HAP-1 (cell line): ENCODE measurements around the gene RXRA.

Experiments
- DNase-seq, 2 experiments: peaks; one replicate each; pipeline ENCODE4 v3.0.0-alpha.2; 2016 to 2020; ENCODE audit warnings: low spot score in 2 of 2
- H3K27me3 ChIP-seq: fragments of 250-450 bp; sonication (Bioruptor Pico); 2 replicates; pipeline ENCODE4 v1.5.1; 2020; ENCODE audit warnings: low read depth, mild to moderate bottlenecking, moderate library complexity
- H3K36me3 ChIP-seq: fragments of 250-450 bp; sonication (Bioruptor Pico); replicated peaks from 2 replicates; pipeline ENCODE4 v1.5.1; 2020; ENCODE audit warnings: mild to moderate bottlenecking
- H3K4me1 ChIP-seq: fragments of 250-450 bp; sonication (Bioruptor Pico); 2 replicates; pipeline ENCODE4 v1.5.1; 2020; ENCODE audit warnings: mild to moderate bottlenecking
- H3K4me3 ChIP-seq: fragments of 250-450 bp; sonication (Bioruptor Pico); 2 replicates; pipeline ENCODE4 v1.5.1; 2020; ENCODE audit warnings: mild to moderate bottlenecking, moderate library complexity
- H3K9me3 ChIP-seq: fragments of 250-450 bp; sonication (Bioruptor Pico); 2 replicates; pipeline ENCODE4 v1.5.1; 2020; ENCODE audit warnings: mild to moderate bottlenecking, moderate library complexity
- in situ Hi-C: fragments of 300-500 bp; cut with MboI; formaldehyde crosslinking; loops from 3 replicates; pipeline ENCODE4 v1.14.3; 2020; ENCODE audit warnings: low sequenced_read_pairs, inconsistent platforms, mixed read lengths

The RXRA gene

DNA sequence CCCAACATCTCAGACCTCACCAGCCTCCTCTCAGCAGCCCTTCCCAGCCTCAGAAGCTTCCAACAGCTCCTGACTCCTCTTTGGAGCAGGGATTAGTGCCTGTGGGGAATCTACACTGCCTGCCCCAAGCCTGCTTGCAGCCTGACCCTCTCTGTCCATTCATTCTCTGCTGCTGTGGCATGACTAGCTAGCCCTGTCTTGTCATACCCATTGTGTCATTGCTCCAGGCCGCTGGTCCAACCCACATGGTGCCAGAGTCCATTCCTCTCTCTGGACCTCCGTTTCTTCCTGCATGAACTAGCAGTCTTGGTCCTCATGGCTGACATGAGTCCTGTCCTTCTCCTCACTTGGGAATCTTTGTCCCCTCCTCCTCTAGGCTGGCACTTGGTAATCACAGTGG is 12.8 kb upstream of the RXRA start:
- no peaks in the 10 kb centered on the region for H3K4me1 ChIP-seq
- no peak for DNase-seq
- in situ Hi-C loops: no loop called here
- H3K36me3 ChIP-seq: no peaks in the 10 kb centered on the region
- H3K9me3 ChIP-seq: no peaks in the 10 kb centered on the region
- no peak overlapping the region for H3K4me3 ChIP-seq
- H3K27me3 ChIP-seq: peaks cover 5% of the 10 kb centered on the region

DNA sequence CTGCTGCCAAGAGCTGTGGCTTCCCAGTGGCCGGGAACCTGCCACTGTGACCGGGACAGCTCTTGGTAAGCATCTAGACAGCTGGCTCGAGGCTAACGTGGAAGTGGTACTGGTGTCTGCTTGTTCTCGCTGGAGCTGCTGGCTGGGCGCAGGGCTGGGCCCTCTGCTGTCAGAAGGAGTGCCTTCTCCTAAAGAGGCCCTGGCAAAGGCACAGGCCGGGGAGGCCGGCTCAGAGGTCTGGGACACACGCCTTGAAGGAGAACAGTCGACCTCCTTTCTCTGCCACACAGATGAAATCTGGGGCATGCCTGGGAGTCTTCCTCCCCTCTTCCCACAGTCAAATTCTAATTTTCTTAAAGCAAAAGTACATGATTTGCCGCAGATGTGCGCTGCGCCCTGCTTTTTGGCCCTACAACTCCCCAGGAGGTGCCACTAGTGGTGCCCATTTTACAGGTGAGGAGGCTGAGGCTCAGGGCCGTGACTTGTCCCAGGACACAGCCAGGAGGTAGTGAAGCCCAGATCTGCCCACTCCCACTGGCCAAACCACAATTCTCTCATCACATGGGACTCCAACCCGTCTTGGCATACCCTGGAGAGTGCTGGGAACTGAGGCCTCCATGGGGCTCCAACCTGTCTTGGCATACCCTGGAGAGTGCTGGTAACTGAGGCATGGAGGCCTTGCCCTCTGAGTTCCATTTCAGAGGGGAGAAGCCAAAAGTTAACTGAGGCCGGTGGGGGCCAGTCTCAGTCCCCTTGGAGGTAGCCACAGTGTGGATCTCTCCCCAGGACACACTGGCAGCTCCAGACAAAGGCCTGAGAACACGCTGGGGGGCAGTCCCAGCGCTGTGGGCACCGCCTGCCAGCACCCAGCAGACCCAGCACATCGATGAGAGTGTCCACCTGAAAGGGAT is 12.0 kb upstream of the RXRA start:
- in situ Hi-C loops: no loop called here
- H3K36me3 ChIP-seq: no peaks in the 10 kb centered on the region
- H3K4me3 ChIP-seq: no peak overlapping the region
- no peaks in the 10 kb centered on the region for H3K4me1 ChIP-seq
- H3K27me3 ChIP-seq: peaks cover 5% of the 10 kb centered on the region
- DNase-seq: no peak
- H3K9me3 ChIP-seq: no peaks in the 10 kb centered on the region

DNA sequence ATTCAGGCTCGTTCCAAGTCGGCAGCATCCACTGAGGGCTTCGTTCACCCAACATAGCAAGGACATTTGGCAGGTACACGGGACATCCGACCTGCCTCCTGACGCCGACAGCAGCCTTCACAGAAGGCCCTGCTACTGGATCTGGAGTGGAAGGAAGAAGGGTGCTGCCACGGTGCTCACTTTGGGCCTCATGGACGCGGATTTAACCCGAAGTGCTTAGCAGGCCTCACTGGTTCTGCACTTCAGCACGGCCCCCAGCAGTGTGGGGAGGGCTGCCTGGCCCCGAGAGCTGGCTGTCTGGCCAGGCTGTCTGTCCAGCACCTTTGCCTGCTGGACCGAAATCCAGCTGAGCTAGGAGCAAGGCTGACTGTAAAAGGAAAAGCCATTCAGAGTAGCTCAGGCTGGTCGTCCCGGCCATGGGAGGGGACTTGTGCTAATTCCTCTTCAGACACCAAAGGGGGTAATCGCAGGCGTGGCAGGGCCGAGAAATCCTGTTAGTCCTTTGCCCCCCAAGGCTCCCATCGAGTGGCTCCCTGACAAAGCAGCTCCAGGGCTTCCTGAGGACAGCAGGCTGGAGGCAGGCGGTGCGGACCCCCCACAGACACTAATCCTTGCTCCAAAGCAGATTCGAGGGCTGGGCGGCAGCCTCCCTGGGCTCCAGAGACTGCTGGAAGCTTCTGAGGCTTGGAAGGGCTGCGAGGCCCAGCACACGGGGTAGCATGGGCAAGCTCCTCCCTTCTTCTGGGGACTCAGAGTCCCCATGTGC is 11.1 kb upstream of the RXRA start:
- Histone ChIP-seq H3K9me3 (no peaks in the 10 kb centered on the region), H3K36me3 (no peaks in the 10 kb centered on the region), H3K4me3 (no peak overlapping the region), H3K4me1 (no peaks in the 10 kb centered on the region), H3K27me3 (peaks cover 5% of the 10 kb centered on the region)
- DNase-seq: no peak
- in situ Hi-C loops: no loop called here

DNA sequence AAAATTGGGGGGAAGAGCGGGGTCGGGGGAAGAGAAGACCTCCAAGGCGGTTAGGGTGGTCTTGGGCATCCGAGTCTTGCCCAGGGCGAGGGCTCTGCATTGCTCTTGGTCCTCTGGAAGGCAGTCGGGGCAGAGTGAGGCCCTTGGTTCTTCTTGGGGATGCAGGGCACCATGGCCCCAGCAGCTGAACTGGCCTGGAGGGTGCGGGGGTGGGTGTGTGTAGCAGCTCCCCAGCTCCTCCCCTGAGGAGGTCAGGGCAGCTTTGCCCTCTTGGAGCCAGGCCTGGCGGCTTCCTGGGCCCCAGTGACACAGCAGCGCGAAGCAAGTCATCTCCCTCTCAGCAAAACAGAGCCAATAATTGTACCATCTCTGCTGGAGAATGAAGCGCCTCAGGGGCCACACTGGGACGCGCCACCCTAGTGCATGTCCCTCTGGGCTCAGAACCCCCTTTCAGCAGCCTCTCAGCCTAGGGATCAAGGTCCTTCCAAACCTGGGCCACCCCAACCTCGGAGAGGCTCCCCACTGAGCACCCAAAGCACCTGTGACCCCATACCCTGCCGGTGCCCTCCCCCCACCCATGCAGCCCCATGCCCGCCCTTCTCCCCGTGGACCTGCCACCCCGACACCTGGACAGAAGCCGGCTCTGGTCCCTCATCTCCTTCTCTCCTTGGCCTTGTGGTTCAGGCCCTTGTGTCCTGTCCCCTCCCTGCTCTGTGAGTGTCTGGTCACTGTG is 10.4 kb upstream of the RXRA start:
- Histone ChIP-seq H3K27me3 (peaks cover 5% of the 10 kb centered on the region), H3K4me1 (no peaks in the 10 kb centered on the region), H3K36me3 (no peaks in the 10 kb centered on the region), H3K4me3 (no peak overlapping the region), H3K9me3 (no peaks in the 10 kb centered on the region)
- in situ Hi-C loops: no loop called here
- no peak for DNase-seq

DNA sequence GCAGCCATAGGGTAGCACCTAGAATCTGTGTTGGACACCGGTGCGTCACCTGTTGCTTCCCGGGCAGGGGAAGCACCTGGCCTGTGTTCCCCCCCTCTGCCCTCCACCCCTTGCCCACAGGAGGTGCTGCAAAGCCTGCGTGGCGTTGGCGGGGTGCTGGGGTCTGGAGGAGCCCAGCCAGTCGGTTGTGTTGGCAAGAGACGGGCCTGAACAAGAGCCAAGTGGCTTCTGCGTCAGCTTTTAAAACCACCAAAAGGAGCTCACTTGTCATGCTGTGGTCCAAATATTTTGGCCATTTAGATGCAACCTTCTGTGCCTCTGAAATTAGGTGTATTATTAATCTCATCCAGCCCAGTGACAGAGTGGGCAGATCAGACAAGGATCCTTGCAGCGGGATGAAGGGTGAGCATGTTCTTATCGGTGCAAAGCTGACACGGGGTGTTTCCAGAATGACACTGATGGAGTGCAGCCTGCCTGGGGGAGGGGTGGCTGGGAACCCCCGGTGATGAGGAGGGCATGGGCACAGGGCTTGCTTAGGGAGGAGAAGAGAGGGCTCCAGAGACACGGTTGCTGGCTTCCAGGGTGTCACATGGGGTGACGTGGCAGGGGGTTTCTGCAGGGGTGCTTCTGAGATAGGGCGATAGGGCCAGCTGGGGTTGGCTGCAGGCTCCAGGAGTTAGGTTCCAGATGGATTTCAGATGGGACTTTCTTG is 9.7 kb upstream of the RXRA start:
- H3K36me3 ChIP-seq: no peaks in the 10 kb centered on the region
- no peak overlapping the region for H3K4me3 ChIP-seq
- in situ Hi-C loops: no loop called here
- no peak for DNase-seq
- H3K4me1 ChIP-seq: no peaks in the 10 kb centered on the region
- H3K9me3 ChIP-seq: no peaks in the 10 kb centered on the region
- peaks cover 5% of the 10 kb centered on the region for H3K27me3 ChIP-seq

DNA sequence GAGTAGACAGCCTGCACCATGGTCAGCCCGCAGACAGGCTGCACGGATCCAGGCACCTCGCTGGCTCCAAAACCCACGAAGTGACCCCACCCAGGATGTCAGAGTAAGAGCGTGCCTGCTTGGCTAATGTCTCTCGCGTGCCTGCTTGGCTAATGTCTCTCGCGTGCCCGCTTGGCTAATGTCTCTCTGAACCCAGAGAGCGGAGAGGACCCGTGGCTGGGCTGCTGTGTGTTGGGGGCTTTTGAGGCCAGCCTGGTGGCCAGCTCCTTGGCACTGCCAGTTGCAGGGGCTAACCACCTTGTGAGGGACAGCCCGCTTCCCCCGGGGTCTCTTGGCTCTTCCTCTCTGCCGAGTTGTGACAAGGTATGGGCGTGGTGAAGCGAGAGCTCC is 8.9 kb upstream of the RXRA start:
- Histone ChIP-seq H3K4me3 (no peak overlapping the region), H3K9me3 (no peaks in the 10 kb centered on the region), H3K36me3 (no peaks in the 10 kb centered on the region), H3K27me3 (peaks cover 2% of the 10 kb centered on the region; the same call in 1 of the 2 replicates), H3K4me1 (no peaks in the 10 kb centered on the region)
- in situ Hi-C loops: no loop called here
- DNase-seq: no peak

DNA sequence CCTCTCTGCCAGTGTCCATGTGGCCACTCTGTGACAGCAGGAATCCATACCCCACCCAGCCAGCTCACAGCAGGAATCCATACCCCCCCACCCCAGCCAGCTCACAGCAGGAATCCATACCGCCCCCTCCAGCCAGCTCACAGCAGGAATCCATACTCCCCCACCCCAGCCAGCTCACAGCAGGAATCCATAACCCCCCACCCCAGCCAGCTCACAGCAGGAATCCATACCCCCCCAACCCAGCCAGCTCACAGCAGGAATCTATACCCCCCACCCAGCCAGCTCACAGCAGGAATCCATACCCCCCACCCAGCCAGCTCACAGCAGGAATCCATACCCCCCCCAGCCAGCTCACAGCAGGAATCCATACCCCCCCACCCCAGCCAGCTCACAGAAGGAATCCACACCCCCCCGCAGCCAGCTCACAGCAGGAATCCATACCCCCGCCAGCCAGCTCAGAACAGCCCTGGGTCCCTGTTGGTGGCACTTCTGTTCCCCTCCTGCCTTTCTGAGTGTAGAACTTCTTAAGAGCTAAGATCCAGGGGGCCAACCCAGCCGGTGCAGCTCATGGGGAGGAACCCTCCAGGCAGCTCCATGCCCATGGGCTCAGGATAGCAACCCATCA is 8.4 kb upstream of the RXRA start:
- Histone ChIP-seq H3K36me3 (no peaks in the 10 kb centered on the region), H3K27me3 (no peaks in the 10 kb centered on the region), H3K4me3 (no peak overlapping the region), H3K9me3 (no peaks in the 10 kb centered on the region), H3K4me1 (no peaks in the 10 kb centered on the region)
- in situ Hi-C loops: no loop called here
- no peak for DNase-seq

DNA sequence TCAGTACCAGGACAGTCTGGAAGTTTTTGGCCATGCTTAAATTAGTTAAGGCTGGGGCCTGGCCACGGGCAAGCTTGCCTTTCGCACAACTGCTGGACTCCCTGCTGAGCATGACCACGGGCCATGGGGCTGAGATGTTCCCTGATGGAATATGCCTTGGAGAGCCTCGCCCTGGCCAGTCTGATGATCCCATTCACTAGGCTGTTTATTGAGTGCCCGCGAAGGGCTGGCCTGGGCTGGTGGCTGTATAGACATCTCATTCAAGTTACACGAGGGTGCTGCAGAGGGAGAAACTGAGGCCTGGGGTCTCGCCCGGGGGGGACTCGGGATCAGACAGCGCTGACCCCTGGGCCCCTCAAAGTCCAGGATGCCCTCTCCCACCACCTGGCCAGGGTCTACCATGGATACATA is 7.8 kb upstream of the RXRA start:
- H3K36me3 ChIP-seq: no peaks in the 10 kb centered on the region
- no peak for DNase-seq
- H3K27me3 ChIP-seq: no peaks in the 10 kb centered on the region
- no peak overlapping the region for H3K4me3 ChIP-seq
- no peaks in the 10 kb centered on the region for H3K4me1 ChIP-seq
- in situ Hi-C loops: no loop called here
- no peaks in the 10 kb centered on the region for H3K9me3 ChIP-seq

DNA sequence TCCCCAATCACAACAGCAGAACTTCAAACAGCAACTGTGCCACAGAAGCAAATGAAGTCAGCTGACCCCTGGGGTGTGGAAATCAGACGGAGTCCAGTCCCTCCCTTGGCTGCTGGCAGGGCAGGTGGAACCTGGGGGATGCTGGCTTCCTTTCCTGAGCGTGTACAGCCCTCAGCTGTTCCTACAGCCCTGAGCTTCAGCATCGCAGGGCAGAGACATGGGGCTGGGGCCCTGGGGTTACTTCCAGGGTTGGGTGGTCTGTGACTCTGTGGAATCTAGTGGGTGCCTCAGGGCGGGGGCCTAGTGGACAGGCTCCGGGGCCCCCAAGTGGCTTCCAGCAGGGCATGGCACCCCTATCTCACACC is 7.3 kb upstream of the RXRA start:
- in situ Hi-C loops: no loop called here

DNA sequence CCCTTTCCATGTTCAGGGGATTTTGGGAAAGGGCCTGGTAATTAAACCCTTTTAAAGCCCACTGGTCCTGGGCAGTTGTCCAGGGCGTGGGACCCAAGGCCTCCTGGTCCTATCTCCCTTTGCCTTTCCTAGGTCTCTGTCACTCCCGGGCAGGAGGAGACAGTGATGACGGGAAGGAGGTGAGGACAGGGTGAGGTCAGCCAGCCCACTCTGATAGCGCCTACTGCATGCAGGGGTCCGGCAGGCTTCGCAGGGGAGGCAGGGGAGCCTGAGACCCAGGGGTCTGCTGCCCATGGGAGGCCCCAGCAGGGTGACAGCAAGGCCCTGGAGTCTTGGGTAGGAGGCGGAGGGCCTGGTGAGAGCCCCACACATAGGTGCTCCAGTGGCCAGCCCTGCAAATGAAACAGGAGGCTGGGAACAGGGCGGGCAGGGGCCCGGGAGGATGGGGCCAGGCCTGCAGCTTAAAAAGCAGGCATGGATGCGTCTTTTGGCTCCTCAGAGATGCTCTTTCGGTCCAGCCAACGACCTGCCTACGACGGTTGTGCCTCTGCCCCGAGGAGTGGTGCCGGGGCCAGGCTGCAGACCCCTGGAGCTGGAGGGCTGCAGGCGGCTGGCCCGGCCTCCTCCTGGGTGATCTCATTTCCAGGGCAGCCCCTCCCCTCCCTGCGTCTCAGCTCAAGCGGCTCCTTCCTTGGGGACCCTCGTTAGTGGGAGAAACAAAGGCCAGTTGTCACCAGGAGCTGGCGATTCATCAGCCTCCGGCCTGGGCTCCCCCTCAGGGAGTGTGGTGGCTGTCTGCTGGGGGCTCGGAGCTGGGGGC is 6.7 kb upstream of the RXRA start:
- Histone ChIP-seq H3K36me3 (no peaks in the 10 kb centered on the region), H3K27me3 (no peaks in the 10 kb centered on the region), H3K4me3 (no peak overlapping the region), H3K4me1 (no peaks in the 10 kb centered on the region), H3K9me3 (no peaks in the 10 kb centered on the region)
- in situ Hi-C loops: no loop called here
- no peak for DNase-seq

More for the DNA sequence above, 7.3 kb upstream of the RXRA start:
- no peak for DNase-seq
- H3K4me1 ChIP-seq: no peaks in the 10 kb centered on the region
- H3K9me3 ChIP-seq: no peaks in the 10 kb centered on the region
- H3K27me3 ChIP-seq: no peaks in the 10 kb centered on the region
- H3K36me3 ChIP-seq: no peaks in the 10 kb centered on the region
- no peak overlapping the region for H3K4me3 ChIP-seq

DNA sequence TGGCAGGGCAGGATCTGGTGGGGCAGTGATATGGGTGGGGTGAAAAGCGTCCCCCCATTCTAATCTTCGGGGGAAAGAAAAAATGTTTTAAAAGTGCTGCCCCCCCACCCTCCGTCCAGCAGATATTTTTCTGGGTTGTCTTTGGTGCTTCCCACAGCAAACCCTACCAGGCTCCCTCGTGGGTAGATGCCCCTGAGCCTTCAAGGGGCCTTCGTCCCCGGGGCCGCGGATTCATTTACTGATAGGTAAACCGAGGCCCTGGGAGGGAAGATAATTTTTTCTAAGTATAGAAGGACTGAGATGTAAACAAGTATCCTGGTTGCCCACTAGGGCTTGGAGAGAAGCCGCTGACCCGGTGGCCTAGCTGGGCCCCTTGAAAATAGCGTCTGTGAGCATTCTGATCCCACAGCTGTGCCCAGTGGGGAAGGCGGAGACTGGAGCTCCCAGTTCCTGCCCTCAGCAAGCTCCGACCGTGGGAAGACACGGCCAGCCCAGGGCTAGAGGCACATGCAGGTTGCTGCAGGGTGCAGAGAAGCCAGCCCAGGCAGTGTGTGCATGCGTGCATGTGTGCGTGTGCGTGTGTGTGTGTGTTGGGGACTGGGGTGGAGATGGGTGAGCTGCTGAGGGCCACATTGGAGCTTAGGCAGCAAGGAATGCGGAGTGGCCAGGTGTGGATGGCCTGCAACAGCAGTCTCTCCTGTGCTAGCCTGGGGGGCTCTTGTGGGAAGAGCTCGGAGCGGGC is 6.0 kb upstream of the RXRA start:
- Histone ChIP-seq H3K27me3 (no peaks in the 10 kb centered on the region), H3K36me3 (no peaks in the 10 kb centered on the region), H3K4me3 (no peak overlapping the region), H3K9me3 (no peaks in the 10 kb centered on the region), H3K4me1 (no peaks in the 10 kb centered on the region; the same call in 1 of the 2 replicates)
- DNase-seq: no peak
- in situ Hi-C loops: no loop called here

DNA sequence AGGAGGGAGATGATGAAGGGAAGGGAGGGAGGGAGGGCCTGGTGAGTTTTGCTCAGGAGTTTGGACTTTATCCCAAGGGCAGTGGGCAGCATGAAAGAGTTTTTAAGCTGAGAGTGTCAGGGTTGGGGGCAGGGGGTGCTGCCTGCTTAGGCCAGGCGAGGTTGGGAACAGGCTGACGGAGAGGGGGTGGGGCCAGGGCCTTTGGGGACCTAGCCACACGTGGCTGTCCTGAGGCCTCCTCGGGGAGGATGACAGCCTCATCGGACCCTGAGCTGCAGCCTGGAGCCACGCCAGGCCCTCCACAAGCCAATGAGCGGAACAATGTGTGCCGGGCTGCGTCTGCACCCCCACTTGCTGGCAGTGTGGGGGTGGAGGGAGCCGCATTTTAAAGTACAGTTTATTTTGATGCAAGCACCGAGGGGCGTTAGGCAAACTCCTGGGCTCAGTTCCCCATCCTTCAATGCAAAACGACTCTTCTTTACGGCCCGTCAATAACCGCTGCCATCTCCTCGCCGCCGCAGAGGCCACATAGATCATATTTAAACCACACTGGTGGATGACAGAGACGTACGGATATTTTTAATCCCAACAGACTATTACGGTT is 5.3 kb upstream of the RXRA start:
- Histone ChIP-seq H3K27me3 (no peaks in the 10 kb centered on the region), H3K4me1 (no peaks in the 10 kb centered on the region; the same call in 1 of the 2 replicates), H3K4me3 (no peak overlapping the region), H3K9me3 (no peaks in the 10 kb centered on the region), H3K36me3 (no peaks in the 10 kb centered on the region)
- no peak for DNase-seq
- in situ Hi-C loops: no loop called here
